Thyroid gland (tissue), 4 donors: ENCODE data around the gene KDM5B.

Experiments
- POLR2A ChIP-seq, 2 donors: fragments of 450-650 bp; IDR thresholded peaks; one replicate each; pipeline ENCODE4 v1.6.1; 2017; ENCODE audit warnings: antibody characterized with exemption in 2 of 2, mild to moderate bottlenecking in 2 of 2, moderate library complexity in 1 of 2
- TF ChIP-seq, protein P1 (sequence below), 6 experiments: fragments of 200-600 bp in 3 of 6; fragments of 450-650 bp in 3 of 6; sonication (generic) in 3 of 6; IDR thresholded peaks; one replicate each; pipeline ENCODE4 v1.5.1; 2016 to 2019; ENCODE audit warnings: antibody characterized with exemption in 6 of 6, mild to moderate bottlenecking in 2 of 6, inconsistent platforms in 1 of 6, moderate library complexity in 1 of 6

GRCh38 chr1:202680586-202681352 lies 127.5 kb downstream of the KDM5B start:
- TF ChIP-seq, protein P1, sequence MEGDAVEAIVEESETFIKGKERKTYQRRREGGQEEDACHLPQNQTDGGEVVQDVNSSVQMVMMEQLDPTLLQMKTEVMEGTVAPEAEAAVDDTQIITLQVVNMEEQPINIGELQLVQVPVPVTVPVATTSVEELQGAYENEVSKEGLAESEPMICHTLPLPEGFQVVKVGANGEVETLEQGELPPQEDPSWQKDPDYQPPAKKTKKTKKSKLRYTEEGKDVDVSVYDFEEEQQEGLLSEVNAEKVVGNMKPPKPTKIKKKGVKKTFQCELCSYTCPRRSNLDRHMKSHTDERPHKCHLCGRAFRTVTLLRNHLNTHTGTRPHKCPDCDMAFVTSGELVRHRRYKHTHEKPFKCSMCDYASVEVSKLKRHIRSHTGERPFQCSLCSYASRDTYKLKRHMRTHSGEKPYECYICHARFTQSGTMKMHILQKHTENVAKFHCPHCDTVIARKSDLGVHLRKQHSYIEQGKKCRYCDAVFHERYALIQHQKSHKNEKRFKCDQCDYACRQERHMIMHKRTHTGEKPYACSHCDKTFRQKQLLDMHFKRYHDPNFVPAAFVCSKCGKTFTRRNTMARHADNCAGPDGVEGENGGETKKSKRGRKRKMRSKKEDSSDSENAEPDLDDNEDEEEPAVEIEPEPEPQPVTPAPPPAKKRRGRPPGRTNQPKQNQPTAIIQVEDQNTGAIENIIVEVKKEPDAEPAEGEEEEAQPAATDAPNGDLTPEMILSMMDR (IDR thresholded peaks at IDR 0.05) = no peak
- no peak for TF ChIP-seq POLR2A (IDR thresholded peaks at IDR 0.05)
